Measurements from ENCODE around the gene IL21.

DNA sequence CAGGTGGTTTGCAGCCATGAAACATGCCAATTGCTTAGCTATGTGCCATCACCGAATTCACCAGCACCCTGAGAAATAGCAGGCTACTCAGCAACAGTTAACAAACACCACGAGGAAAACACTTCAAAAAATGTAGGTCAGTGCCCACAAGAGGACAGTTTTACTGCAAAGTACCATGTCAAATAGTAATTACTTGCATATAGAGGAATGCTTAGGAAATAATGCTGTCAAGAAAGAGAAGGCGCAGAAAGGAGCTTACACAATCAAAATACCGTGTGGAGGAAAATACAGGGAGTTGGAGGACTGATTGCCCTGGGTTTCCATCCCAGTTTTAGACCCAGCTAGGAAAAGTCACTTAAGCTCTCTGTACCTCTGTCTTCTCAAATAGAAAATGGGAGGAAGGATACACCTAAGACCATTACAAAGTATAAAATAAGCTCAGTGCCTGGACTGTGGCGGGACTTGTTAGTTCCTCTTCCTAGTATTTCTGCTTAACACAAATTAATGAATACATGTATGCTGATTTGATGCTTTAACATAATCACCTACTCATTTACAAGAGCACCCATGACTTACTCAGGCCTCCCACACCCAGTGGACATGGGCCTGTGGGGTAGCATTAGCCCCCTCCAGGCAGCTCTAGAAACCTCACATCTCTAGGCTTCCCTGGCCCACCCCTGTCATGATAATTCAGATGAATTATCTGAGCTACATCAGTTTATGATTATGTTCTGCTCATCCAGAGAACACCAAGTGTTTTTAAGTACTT, 44.5 kb upstream of the IL21 start:
- TF ChIP-seq, protein P1, sequence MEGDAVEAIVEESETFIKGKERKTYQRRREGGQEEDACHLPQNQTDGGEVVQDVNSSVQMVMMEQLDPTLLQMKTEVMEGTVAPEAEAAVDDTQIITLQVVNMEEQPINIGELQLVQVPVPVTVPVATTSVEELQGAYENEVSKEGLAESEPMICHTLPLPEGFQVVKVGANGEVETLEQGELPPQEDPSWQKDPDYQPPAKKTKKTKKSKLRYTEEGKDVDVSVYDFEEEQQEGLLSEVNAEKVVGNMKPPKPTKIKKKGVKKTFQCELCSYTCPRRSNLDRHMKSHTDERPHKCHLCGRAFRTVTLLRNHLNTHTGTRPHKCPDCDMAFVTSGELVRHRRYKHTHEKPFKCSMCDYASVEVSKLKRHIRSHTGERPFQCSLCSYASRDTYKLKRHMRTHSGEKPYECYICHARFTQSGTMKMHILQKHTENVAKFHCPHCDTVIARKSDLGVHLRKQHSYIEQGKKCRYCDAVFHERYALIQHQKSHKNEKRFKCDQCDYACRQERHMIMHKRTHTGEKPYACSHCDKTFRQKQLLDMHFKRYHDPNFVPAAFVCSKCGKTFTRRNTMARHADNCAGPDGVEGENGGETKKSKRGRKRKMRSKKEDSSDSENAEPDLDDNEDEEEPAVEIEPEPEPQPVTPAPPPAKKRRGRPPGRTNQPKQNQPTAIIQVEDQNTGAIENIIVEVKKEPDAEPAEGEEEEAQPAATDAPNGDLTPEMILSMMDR (IDR thresholded peaks at IDR 0.05): no peak
- no peak for TF ChIP-seq POLR2A (IDR thresholded peaks at IDR 0.05)

All from vagina (tissue), 2 donors.